Measurements from ENCODE around the gene AP5Z1.

The AP5Z1 gene

DNA sequence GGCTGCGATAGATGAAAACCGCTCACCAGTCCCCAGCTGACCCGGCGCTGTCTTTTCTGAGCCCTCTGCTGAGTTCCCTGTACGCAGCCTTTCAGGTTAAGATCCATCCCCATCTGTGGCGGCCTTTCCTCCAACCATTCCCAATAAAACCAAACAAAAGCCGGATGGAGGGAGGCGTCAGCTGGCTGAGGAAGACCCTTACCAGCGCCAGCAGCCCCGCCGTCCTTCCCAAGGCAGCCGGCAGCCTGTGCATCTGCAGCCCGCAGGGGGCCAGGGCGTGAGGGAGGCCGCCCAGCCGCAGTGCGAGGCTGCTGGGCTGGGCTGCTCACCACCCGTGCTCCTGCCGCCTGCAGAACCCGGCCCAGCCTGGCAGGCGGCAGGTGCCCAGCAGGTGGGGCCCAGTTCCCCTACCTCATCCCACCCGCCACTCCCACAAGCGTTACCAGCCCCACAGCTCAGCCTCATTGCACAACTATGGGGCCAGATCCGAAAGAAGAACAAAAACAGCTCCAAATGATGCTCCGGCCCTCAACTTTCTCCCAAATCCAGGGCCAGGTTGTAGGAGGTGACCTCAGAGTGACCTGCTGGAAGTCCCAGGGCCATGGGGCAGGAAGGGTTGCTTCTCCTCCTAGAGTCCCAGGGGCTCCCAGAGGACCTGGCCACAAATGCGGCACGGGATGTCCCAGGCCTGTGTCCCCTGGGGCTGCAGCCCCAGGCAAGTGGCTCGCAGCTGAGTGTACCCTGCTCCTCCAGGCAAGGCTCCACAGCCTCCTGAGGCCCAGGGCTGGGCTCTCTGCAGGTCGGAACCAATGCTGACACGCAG is 62.6 kb downstream of the AP5Z1 start:
- DNase-seq (ENCODE audit: extremely low read depth in 1 of 2, low read depth in 1 of 2), result no peak

DNA sequence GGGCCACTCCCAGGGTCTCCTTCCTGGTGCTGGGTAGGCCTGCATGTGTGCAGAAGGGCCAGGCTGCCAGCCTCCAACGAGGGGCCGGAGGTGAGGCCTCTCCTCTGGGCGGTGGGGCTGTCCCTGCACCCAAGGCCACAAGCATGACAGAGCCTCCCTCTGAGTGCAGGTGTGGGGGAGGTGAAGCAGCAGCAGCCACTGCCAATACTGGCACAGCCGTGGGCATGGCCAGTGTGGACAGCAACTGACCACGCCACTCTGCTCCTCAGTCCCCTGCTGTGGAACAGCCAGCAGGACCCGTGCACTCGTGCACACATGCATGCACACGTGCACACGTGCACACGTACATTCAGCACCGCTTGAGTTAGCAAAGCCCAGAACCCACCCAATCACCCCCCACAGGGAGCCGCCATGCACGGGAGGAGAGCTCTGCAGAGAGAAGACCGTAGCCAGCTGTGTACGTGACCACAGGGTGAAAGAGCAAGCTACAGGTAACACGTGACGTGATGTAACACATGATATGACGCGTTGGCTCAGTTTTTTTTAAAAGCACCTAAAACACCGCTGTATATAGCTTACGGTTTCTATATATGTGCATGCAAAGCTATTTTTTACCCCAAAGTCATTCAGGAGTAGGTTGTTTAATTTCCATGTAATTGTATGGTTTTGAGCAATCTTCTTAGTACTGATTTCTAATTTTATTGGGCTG is 63.4 kb downstream of the AP5Z1 start:
- no peak for DNase-seq (ENCODE audit: extremely low read depth in 1 of 2, low read depth in 1 of 2)

DNA sequence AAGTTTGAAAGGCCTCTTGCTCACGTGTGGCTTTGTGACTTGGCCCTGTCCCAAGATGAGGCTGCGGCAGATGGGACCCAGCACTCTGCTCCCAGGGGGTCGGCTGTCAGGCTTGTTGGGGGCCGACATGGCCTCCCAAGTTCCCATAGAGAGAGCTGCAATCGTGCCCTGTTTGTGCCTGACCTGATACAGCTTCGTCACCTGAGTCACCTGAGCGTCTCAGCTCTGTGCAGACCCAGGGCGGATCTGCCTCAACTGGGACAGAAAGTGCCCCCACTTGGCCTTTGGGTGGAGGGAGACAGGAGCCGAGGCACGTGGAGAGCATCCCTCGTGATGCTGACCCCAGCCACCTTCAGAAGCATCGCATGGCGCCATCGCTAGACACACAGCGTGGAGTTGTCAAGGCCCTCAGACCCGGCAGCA is 64.7 kb downstream of the AP5Z1 start:
- DNase-seq (ENCODE audit: extremely low read depth in 1 of 2, low read depth in 1 of 2), result no peak

All from activated CD8-positive, alpha-beta memory T cell treated with anti-CD3 and anti-CD28 coated beads for 1 hour (primary cell).